Airway epithelial cell (primary cell): ENCODE measurements around the gene FHIP1A. TPM values are rescaled to one million over a fixed set of nuclear protein-coding genes. Genes with fewer than 3 reads are reported as not detected.

Experiments
- total RNA-seq: library from RNA; depleted of rRNA; stranded (reverse); fragments of >200 nt; gene quantifications from 2 replicates; pipeline ENCODE4 v1.2.3, GENCODE V29; 2015

Gene FHIP1A
- 13.1 and 18.4 TPM in 2 replicates for total RNA-seq

DNA sequence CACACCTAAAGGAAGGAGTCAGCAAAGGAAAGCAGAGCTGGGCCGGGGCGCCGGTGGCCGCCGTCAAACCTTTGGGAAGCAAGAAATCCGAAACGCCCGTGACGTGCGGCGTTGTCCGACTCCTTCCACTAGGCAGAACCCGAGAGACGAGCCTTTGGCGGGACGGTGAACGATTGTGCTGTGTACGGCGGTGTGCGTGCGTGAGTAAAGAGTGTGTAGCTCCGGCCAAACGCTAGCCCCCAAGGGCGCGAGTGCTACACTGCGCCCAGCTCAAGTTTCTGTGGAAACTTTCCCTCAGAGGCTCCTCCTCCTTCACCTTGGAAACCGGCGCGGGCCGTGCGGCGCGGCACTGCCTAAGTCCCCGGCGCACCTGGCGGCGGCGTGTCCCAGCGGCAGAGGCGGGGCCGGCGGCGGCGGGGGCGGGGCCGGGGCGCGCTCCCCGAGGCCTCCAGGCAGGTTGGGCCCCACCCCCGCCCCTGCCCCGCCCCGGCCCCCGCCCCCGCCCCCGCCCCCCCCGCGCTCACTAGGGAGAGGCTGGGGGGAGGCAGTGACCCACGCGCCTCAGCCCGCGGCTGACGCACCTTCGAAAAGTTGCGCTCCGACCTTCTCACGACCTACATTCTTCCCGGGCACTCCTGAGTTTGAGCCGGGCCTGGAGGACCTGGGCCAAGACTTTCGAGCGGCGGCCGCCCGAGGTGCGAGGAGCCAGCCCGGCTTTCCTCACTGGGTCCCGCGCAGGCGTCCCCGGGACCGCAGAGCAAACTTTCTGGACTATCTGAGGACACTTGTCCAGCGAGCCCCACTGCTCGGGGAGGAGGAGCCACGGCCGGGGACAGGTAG, at the start of gene FHIP1A:
FHIP1A (plus strand) TSS at position 547 of the 840 bp plus-strand sequence. CDS start 157,084 bp downstream, outside the sequence.

Other genes starting within 250 kb of the FHIP1A start
- gene PRSS48, start 132.0 kb upstream of the FHIP1A start, total RNA-seq, result not detected in 2 replicates
- gene SH3D19, start 83.6 kb upstream of the FHIP1A start, total RNA-seq, result 29.1 and 39.3 TPM in 2 replicates